ENCODE data around the gene REELD1.

Gene REELD1

DNA sequence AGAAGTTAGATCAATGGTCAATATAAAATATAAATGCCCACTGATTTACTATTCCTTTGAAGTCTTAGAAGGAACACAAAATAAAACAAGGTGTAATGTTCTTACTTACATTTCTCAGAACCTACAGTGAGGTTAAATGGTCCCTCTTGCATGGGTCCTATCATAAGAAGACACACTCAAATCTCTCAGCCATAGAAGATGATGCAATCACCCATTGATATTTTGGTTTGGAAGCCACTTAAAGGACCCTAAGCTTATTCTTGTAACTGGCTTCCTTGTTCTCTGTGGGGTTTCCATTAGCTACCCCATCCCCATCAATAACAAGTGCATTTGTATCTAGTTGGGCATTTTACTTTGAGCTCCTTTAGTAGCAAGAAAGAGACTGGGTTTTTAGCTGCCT lies 15.1 kb downstream of the REELD1 start:
- Histone ChIP-seq H3K9me3 (ENCODE audit: control insufficient read depth in 1 of 2, low read length in 2 of 2) (peaks cover 0 to 4% of the 10 kb centered on the region in 2 donors), H3K36me3 (ENCODE audit: control insufficient read depth in 1 of 2, insufficient read depth in 2 of 2, low read length in 2 of 2) (no peaks in the 10 kb centered on the region), H3K27ac (ENCODE audit: low read length) (no peak overlapping the region), H3K4me1 (ENCODE audit: control insufficient read depth in 1 of 2, insufficient read depth in 2 of 2, low read length in 2 of 2) (no peaks in the 10 kb centered on the region), H3K4me3 (ENCODE audit: low read depth in 1 of 2, low read length in 2 of 2) (no peak overlapping the region), H3K27me3 (ENCODE audit: low read depth, low read length) (no peaks in the 10 kb centered on the region)

DNA sequence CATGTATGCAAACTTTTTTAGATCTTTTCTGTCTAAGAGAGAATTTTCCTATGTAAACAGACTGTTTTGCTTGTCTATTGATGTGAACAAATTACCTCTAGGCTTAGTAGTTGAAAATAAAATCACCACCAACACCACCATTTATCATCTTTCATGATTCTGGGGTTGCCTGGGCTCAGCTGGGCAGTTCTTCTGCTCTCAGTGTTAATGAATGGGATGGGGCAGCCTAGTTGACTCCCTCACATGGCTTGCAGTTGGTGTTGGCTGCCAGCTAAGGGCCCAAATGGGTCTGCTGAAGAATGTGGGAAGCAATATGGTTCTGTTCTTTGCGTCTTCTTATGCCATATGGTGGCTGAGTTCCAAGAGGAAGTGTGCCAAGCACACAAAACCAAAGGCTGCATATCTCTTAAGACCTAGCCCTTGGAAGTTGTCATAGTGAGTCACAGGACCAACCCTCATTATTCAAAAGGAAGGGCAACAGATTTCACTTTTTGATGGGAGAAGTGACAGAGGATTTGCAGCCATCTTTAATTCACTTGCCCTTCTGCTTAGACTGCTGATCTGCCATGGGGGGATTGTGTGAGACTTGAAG lies 17.9 kb downstream of the REELD1 start:
- Histone ChIP-seq H3K4me1 (ENCODE audit: control insufficient read depth in 1 of 2, insufficient read depth in 2 of 2, low read length in 2 of 2) (no peaks in the 10 kb centered on the region), H3K36me3 (ENCODE audit: control insufficient read depth in 1 of 2, insufficient read depth in 2 of 2, low read length in 2 of 2) (no peaks in the 10 kb centered on the region), H3K27ac (ENCODE audit: low read length) (no peak overlapping the region), H3K27me3 (ENCODE audit: low read depth, low read length) (no peaks in the 10 kb centered on the region), H3K9me3 (ENCODE audit: control insufficient read depth in 1 of 2, low read length in 2 of 2) (peaks cover 0 to 4% of the 10 kb centered on the region in 2 donors), H3K4me3 (ENCODE audit: low read depth in 1 of 2, low read length in 2 of 2) (no peak overlapping the region)

DNA sequence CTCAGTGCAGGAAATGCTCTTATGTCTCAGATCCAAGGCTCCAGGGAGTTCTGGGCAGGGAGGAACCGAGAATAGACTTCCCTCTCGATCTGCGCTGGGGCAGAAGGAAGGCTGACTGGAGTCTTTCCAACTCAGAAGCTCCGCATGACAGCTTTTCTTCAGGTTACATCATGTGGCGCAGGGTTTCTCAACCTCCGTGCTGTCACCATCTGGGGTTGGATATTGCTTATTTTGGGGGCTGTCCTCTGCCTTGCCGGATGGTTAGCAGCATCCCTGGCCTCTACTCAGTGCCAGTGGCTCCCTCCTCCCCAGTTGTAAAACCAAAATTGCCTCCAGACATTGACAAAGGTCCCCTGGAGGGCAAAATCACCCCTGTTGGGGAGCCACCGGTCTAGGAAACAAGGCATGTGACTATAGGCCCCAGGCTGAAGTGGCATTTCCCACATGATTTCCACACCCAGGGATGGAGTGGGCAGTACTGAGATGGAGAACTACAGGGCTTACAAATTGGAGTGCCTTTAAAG lies 21.4 kb downstream of the REELD1 start:
- peaks cover 0 to 8% of the 10 kb centered on the region in 2 donors for H3K9me3 ChIP-seq (ENCODE audit: control insufficient read depth in 1 of 2, low read length in 2 of 2)
- no peak overlapping the region for H3K27ac ChIP-seq (ENCODE audit: low read length)
- H3K4me3 ChIP-seq (ENCODE audit: low read depth in 1 of 2, low read length in 2 of 2): no peak overlapping the region
- H3K27me3 ChIP-seq (ENCODE audit: low read depth, low read length): no peaks in the 10 kb centered on the region
- H3K36me3 ChIP-seq (ENCODE audit: control insufficient read depth in 1 of 2, insufficient read depth in 2 of 2, low read length in 2 of 2): no peaks in the 10 kb centered on the region
- no peaks in the 10 kb centered on the region for H3K4me1 ChIP-seq (ENCODE audit: control insufficient read depth in 1 of 2, insufficient read depth in 2 of 2, low read length in 2 of 2)

DNA sequence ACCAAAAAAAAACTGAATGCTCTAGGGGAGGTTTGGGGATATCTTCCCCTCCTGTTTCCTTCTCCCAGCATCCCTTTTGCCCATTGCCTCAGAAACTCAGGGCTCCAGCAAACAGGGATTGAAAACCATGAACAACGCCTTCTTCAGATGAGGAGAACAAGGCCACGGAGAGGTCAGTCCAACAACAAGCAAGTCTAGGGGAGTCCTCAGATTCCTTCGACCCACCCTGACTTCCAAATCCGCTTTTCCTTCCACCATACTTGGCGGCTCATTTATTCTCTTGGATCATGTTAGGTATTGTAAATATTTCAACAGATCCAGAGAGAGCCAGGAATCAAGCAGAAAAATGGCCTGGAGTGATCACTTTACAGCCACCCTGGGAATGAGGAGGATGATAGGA lies 21.9 kb downstream of the REELD1 start:
- Histone ChIP-seq H3K4me3 (ENCODE audit: low read depth in 1 of 2, low read length in 2 of 2) (no peak overlapping the region), H3K36me3 (ENCODE audit: control insufficient read depth in 1 of 2, insufficient read depth in 2 of 2, low read length in 2 of 2) (no peaks in the 10 kb centered on the region), H3K4me1 (ENCODE audit: control insufficient read depth in 1 of 2, insufficient read depth in 2 of 2, low read length in 2 of 2) (peaks cover 0 to under 1% of the 10 kb centered on the region in 2 donors), H3K27ac (ENCODE audit: low read length) (no peak overlapping the region), H3K9me3 (ENCODE audit: control insufficient read depth in 1 of 2, low read length in 2 of 2) (peaks cover 0 to 8% of the 10 kb centered on the region in 2 donors), H3K27me3 (ENCODE audit: low read depth, low read length) (no peaks in the 10 kb centered on the region)

DNA sequence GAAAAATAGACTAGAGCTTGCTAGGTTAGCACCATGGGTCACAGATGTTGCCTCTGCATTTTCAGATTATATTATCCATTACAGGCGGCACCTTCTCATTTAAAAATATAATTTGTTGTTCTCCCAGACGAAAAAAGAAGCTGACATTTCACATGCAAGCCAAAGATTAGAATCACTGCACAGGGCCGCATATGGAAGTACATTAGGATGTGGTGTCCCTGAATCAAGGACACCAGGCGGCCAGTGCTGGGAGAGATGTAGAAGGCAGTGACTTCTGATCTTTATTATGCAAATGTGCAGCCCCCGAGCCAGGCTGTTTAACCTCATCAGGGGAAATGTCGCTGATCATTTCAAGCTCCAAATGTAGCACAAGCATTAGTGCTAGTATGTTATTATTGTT lies 22.8 kb downstream of the REELD1 start:
- Histone ChIP-seq H3K4me3 (ENCODE audit: low read depth in 1 of 2, low read length in 2 of 2) (no peak overlapping the region), H3K36me3 (ENCODE audit: control insufficient read depth in 1 of 2, insufficient read depth in 2 of 2, low read length in 2 of 2) (no peaks in the 10 kb centered on the region), H3K9me3 (ENCODE audit: control insufficient read depth in 1 of 2, low read length in 2 of 2) (peaks cover 0 to 7% of the 10 kb centered on the region in 2 donors), H3K27ac (ENCODE audit: low read length) (no peak overlapping the region), H3K4me1 (ENCODE audit: control insufficient read depth in 1 of 2, insufficient read depth in 2 of 2, low read length in 2 of 2) (peaks cover 0 to 9% of the 10 kb centered on the region in 2 donors), H3K27me3 (ENCODE audit: low read depth, low read length) (no peaks in the 10 kb centered on the region)

GRCh38 chr4:146238107-146238506 lies 23.8 kb downstream of the REELD1 start:
- no peaks in the 10 kb centered on the region for H3K27me3 ChIP-seq (ENCODE audit: low read depth, low read length)
- H3K9me3 ChIP-seq (ENCODE audit: control insufficient read depth in 1 of 2, low read length in 2 of 2): peaks cover 0 to 3% of the 10 kb centered on the region in 2 donors
- H3K4me3 ChIP-seq (ENCODE audit: low read depth in 1 of 2, low read length in 2 of 2): no peak overlapping the region
- H3K36me3 ChIP-seq (ENCODE audit: control insufficient read depth in 1 of 2, insufficient read depth in 2 of 2, low read length in 2 of 2): no peaks in the 10 kb centered on the region
- H3K4me1 ChIP-seq (ENCODE audit: control insufficient read depth in 1 of 2, insufficient read depth in 2 of 2, low read length in 2 of 2): peaks cover 0 to 16% of the 10 kb centered on the region in 2 donors
- H3K27ac ChIP-seq (ENCODE audit: low read length): no peak overlapping the region

DNA sequence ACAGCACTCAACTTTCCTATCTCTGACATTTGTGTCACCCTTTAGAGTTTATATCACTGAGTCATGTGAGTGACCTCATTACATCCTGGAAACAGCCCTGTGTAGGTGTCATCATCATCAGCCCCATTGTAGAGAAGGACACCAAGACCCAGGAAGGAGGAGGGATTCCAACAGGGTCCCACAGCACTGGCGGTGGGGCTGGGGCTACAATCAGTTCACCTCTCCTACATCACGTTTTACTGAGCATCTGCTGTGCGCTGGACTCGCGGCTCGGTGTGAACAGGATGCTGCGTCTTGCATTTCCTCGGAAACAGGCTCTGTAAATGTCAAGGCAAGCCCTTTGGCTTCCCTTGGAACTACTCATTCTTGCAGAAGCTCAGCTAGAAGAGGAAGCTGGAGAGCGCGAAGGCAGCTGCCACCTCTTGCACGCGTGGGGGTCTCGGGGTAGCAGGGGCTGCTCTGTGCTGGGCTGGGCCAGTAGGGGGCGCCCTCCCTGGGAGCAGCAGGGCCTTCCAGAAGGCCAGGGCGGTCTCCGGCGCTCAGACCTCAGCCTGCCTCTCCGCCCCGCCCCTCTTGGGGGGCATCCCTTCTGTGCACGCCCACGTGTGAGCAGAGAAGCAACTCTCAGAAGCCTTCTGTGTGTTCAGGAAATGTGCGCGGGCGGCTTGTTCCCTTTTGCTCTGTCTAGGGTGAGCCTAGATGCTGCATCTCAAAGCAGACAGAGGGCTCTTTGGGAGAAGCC lies 29.0 kb downstream of the REELD1 start:
- Histone ChIP-seq H3K36me3 (ENCODE audit: control insufficient read depth in 1 of 2, insufficient read depth in 2 of 2, low read length in 2 of 2) (no peaks in the 10 kb centered on the region), H3K9me3 (ENCODE audit: control insufficient read depth in 1 of 2, low read length in 2 of 2) (peaks cover 0 to 3% of the 10 kb centered on the region in 2 donors), H3K4me1 (ENCODE audit: control insufficient read depth in 1 of 2, insufficient read depth in 2 of 2, low read length in 2 of 2) (peaks cover 0 to 24% of the 10 kb centered on the region in 2 donors), H3K4me3 (ENCODE audit: low read depth in 1 of 2, low read length in 2 of 2) (no peak overlapping the region), H3K27ac (ENCODE audit: low read length) (no peak overlapping the region), H3K27me3 (ENCODE audit: low read depth, low read length) (no peaks in the 10 kb centered on the region)

DNA sequence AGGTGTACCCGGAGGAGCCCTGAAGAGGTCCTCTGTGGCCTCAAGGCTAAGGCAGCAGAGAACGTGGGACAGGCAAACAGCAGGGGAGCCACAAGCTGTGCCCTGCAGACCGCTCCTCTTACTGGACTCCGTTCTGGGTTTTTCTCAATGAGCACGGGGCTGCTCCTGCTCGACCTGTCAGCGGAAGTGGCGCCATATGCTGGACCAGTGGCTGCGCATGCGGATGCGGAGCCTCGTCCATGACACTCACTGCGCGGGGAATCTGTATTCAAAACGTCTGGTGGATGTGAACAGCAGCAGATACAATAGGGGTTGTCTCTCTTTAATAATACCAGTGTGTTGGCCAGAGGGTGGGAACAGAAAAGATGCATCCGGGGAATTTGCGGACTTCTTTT lies 29.5 kb downstream of the REELD1 start:
- Histone ChIP-seq H3K36me3 (ENCODE audit: control insufficient read depth in 1 of 2, insufficient read depth in 2 of 2, low read length in 2 of 2) (no peaks in the 10 kb centered on the region), H3K4me1 (ENCODE audit: control insufficient read depth in 1 of 2, insufficient read depth in 2 of 2, low read length in 2 of 2) (peaks cover 0 to 24% of the 10 kb centered on the region in 2 donors), H3K4me3 (ENCODE audit: low read depth in 1 of 2, low read length in 2 of 2) (no peak overlapping the region), H3K27me3 (ENCODE audit: low read depth, low read length) (no peaks in the 10 kb centered on the region), H3K27ac (ENCODE audit: low read length) (no peak overlapping the region), H3K9me3 (ENCODE audit: control insufficient read depth in 1 of 2, low read length in 2 of 2) (peaks cover 0 to 3% of the 10 kb centered on the region in 2 donors)

DNA sequence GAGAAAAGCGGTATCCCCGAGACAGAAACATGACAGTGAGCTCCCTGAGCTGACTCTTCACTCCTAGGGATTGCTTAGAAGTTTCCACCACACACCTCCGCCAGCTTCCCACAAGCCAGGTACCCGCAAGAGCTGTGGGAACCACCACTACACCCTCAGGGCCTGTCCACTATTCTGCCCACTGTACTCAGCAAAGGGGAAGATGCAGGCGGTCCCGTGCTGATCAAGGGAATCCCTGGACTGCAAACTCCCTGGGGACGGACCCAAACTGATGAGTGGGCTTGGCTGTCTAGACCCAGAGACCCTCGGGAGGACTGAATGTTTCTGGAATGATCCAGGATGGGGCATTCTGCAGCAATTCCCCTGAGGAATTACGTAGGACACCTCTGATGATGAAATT lies 30.2 kb downstream of the REELD1 start:
- H3K4me3 ChIP-seq (ENCODE audit: low read depth in 1 of 2, low read length in 2 of 2): no peak overlapping the region
- H3K27ac ChIP-seq (ENCODE audit: low read length): no peak overlapping the region
- peaks cover 0 to 2% of the 10 kb centered on the region in 2 donors for H3K9me3 ChIP-seq (ENCODE audit: control insufficient read depth in 1 of 2, low read length in 2 of 2)
- H3K36me3 ChIP-seq (ENCODE audit: control insufficient read depth in 1 of 2, insufficient read depth in 2 of 2, low read length in 2 of 2): no peaks in the 10 kb centered on the region
- peaks cover 0 to 24% of the 10 kb centered on the region in 2 donors for H3K4me1 ChIP-seq (ENCODE audit: control insufficient read depth in 1 of 2, insufficient read depth in 2 of 2, low read length in 2 of 2)
- H3K27me3 ChIP-seq (ENCODE audit: low read depth, low read length): no peaks in the 10 kb centered on the region

GRCh38 chr4:146245246-146245645 lies 30.9 kb downstream of the REELD1 start:
- Histone ChIP-seq H3K9me3 (ENCODE audit: control insufficient read depth in 1 of 2, low read length in 2 of 2) (no peaks in the 10 kb centered on the region), H3K27ac (ENCODE audit: low read length) (no peak overlapping the region), H3K4me3 (ENCODE audit: low read depth in 1 of 2, low read length in 2 of 2) (no peak overlapping the region), H3K36me3 (ENCODE audit: control insufficient read depth in 1 of 2, insufficient read depth in 2 of 2, low read length in 2 of 2) (no peaks in the 10 kb centered on the region), H3K4me1 (ENCODE audit: control insufficient read depth in 1 of 2, insufficient read depth in 2 of 2, low read length in 2 of 2) (peaks cover 0 to 24% of the 10 kb centered on the region in 2 donors), H3K27me3 (ENCODE audit: low read depth, low read length) (no peaks in the 10 kb centered on the region)

- no peaks in the 10 kb centered on the region for H3K9me3 ChIP-seq (ENCODE audit: control insufficient read depth in 1 of 2, low read length in 2 of 2)
- no peaks in the 10 kb centered on the region for H3K27me3 ChIP-seq (ENCODE audit: low read depth, low read length)
- H3K36me3 ChIP-seq (ENCODE audit: control insufficient read depth in 1 of 2, insufficient read depth in 2 of 2, low read length in 2 of 2): no peaks in the 10 kb centered on the region
- no peak overlapping the region for H3K27ac ChIP-seq (ENCODE audit: low read length)
- H3K4me3 ChIP-seq (ENCODE audit: low read depth in 1 of 2, low read length in 2 of 2): no peak overlapping the region
- peaks cover 0 to 24% of the 10 kb centered on the region in 2 donors for H3K4me1 ChIP-seq (ENCODE audit: control insufficient read depth in 1 of 2, insufficient read depth in 2 of 2, low read length in 2 of 2)
These were observed 31.5 kb downstream of the REELD1 start for GRCh38 chr4:146245850-146246249.
